Muscle of leg (tissue), 11 donors: Measurements from ENCODE around the gene ZNF492. TPM values are rescaled to one million over a fixed set of nuclear protein-coding genes. Genes with fewer than 3 reads are reported as not detected.
"Not testable (repeated sequence)": the region's sequence is repeated elsewhere in the genome, so short reads cannot be mapped to it uniquely, and the experiment has no call there.

Source experiments
- DNase-seq: peaks from one replicate; pipeline ENCODE4 v3.0.0; 2013
- H3K27ac ChIP-seq: one replicate; pipeline ENCODE4 v1.5.1; 2013; ENCODE audit warnings: mild to moderate bottlenecking, low read length, control low read depth
- H3K27me3 ChIP-seq: one replicate; pipeline ENCODE4 v1.6.1; 2013; ENCODE audit warnings: low read length; ENCODE audit not compliant: control insufficient read depth, insufficient read depth
- H3K36me3 ChIP-seq: one replicate; pipeline ENCODE4 v1.6.1; 2013; ENCODE audit warnings: low read length; ENCODE audit not compliant: control insufficient read depth, insufficient read depth
- H3K4me1 ChIP-seq: one replicate; pipeline ENCODE4 v1.6.1; 2013; ENCODE audit warnings: low read length; ENCODE audit not compliant: control insufficient read depth, insufficient read depth
- H3K4me3 ChIP-seq: one replicate; pipeline ENCODE4 v1.5.1; 2013; ENCODE audit warnings: low read length, control low read depth
- H3K9me3 ChIP-seq: replicated peaks from 2 replicates; pipeline ENCODE4 v1.6.1; 2013; ENCODE audit warnings: low read depth, low read length; ENCODE audit not compliant: control insufficient read depth
- WGBS: methylation state at CpG from one replicate; pipeline ENCODE4 v1.1.5; 2013; ENCODE audit warnings: missing lambda C conversion rate; ENCODE audit not compliant: insufficient coverage; 5-methylcytosine and 5-hydroxymethylcytosine counted together
- polyA plus RNA-seq, 8 donors: library from polyadenylated mRNA; unstranded; fragments of 120-200 nt; gene quantifications; one replicate each; pipeline versions ENCODE4 v1.2.1 to v1.2.3, GENCODE V29; 2013; ENCODE audit warnings: inconsistent platforms in 1 of 8, low replicate concordance in 1 of 8; ENCODE audit not compliant: insufficient read length in 8 of 8, insufficient read depth in 1 of 8
- total RNA-seq: library from RNA; stranded (reverse); fragments of 120-200 nt; gene quantifications from one replicate; pipeline ENCODE4 v1.2.4, GENCODE V29; 2013

ZNF492 gene
- total and polyA plus RNA-seq, 9 donors, result 0.72 to 1.4 (median 1.1) TPM

GRCh38 chr19:22628401-22628800, 5.7 kb upstream of the ZNF492 start:
- no peak overlapping the region for H3K4me3 ChIP-seq
- no peak for DNase-seq
- no peaks in the 10 kb centered on the region for H3K9me3 ChIP-seq
- peaks cover 9% of the 10 kb centered on the region for H3K27me3 ChIP-seq
- no peak overlapping the region for H3K27ac ChIP-seq
- peaks cover 2% of the 10 kb centered on the region for H3K4me1 ChIP-seq
- H3K36me3 ChIP-seq, result no peaks in the 10 kb centered on the region
- WGBS, result 84% methylated on average over 3 of the region's 6 CpGs

GRCh38 chr19:22634450-22634827, 315 bp downstream of the ZNF492 start:
- Histone ChIP-seq H3K36me3 (no peaks in the 10 kb centered on the region), H3K4me1 (no peaks in the 10 kb centered on the region), H3K27me3 (no peaks in the 10 kb centered on the region), H3K4me3 (peak overlapping the region; percentile 68), H3K9me3 (no peaks in the 10 kb centered on the region), H3K27ac (peak overlapping the region; percentile 29)
- 0% methylated on average over 9 of the region's 24 CpGs for WGBS
- DNase-seq, result peak; percentile 9

- no CpG with 5 or more reads among the region's 2 CpGs for WGBS
- H3K9me3 ChIP-seq, result peaks cover 10% of the 10 kb centered on the region
- H3K36me3 ChIP-seq, H3K27ac ChIP-seq, H3K4me3 ChIP-seq, H3K4me1 ChIP-seq, H3K27me3 ChIP-seq, DNase-seq: not testable (repeated sequence)
Measured at GRCh38 chr19:22685493-22685892, 51.4 kb downstream of the ZNF492 start.

GRCh38 chr19:22702661-22703060, 68.5 kb downstream of the ZNF492 start:
- H3K27ac ChIP-seq, H3K36me3 ChIP-seq, DNase-seq, H3K9me3 ChIP-seq, H3K27me3 ChIP-seq, H3K4me1 ChIP-seq, H3K4me3 ChIP-seq: not testable (repeated sequence)
- 94% methylated on average over 17 of the region's 22 CpGs for WGBS

GRCh38 chr19:22703096-22703495, 69.0 kb downstream of the ZNF492 start:
- H3K4me1 ChIP-seq, H3K36me3 ChIP-seq, H3K9me3 ChIP-seq, H3K27me3 ChIP-seq, DNase-seq, H3K27ac ChIP-seq, H3K4me3 ChIP-seq: not testable (repeated sequence)
- WGBS, result 95% methylated on average over 24 of the region's 28 CpGs

- no peak for DNase-seq
- Histone ChIP-seq H3K4me3 (no peak overlapping the region), H3K36me3 (no peaks in the 10 kb centered on the region), H3K4me1 (no peaks in the 10 kb centered on the region), H3K27ac (no peak overlapping the region), H3K9me3 (peaks cover 13% of the 10 kb centered on the region), H3K27me3 (no peaks in the 10 kb centered on the region)
- 24% methylated on average over 27 of the region's 27 CpGs for WGBS
Measured at GRCh38 chr19:22708983-22709382, 74.9 kb downstream of the ZNF492 start.

Other genes with a start within 250 kb of the ZNF492 start
- 0.40 TPM for gene ZNF98, start 212.0 kb upstream of the ZNF492 start, total RNA-seq
- under 1 TPM in 6 of 8 donors, not detected in 2; 0.22 to 0.90 (median 0.34) TPM for gene ZNF98, start 212.0 kb upstream of the ZNF492 start, polyA plus RNA-seq
- 0.22 TPM for gene ZNF99, start 149.8 kb downstream of the ZNF492 start, total RNA-seq
- under 1 TPM; 0.09 to 0.28 (median 0.19) TPM for gene ZNF99, start 149.8 kb downstream of the ZNF492 start, polyA plus RNA-seq
- gene ZNF723, start 198.0 kb downstream of the ZNF492 start, total RNA-seq, result not detected
- gene ZNF723, start 198.0 kb downstream of the ZNF492 start, polyA plus RNA-seq, result under 1 TPM in 2 of 8 donors, not detected in 6; 0.09 to 0.50 TPM